HL-60 (cell line): ENCODE measurements around the gene KLHL10.
A peak's percentile ranks its signal among the peaks of the same experiment; 100 is the strongest.

Experiments
- DNase-seq, 2 experiments: peaks; one replicate each; pipeline ENCODE4 v3.0.0-alpha.2; 2010 to 2020; ENCODE audit warnings: low read depth in 1 of 2, low spot score in 1 of 2
- H3K27ac ChIP-seq: fragments of 250-450 bp; sonication (Bioruptor Pico); replicated peaks from 2 replicates; pipeline ENCODE4 v1.5.1; 2020; ENCODE audit warnings: mild to moderate bottlenecking, moderate library complexity
- H3K27me3 ChIP-seq: fragments of 250-450 bp; sonication (Bioruptor Pico); 2 replicates; pipeline ENCODE4 v1.5.1; 2021; ENCODE audit warnings: mild to moderate bottlenecking, moderate library complexity; ENCODE audit not compliant: insufficient read depth, poor library complexity, severe bottlenecking
- H3K4me3 ChIP-seq: replicated peaks from 2 replicates; pipeline ENCODE4 v1.5.1; 2011; ENCODE audit warnings: mild to moderate bottlenecking, control low read depth, low read length; ENCODE audit not compliant: insufficient read depth
- GABPA ChIP-seq: IDR thresholded peaks from 2 replicates; pipeline ENCODE4 v1.6.1; 2012; ENCODE audit warnings: low read depth
- POLR2AphosphoS5 ChIP-seq: IDR thresholded peaks from 2 replicates; pipeline ENCODE4 v1.6.1; 2012; ENCODE audit warnings: low read depth
- SPI1 ChIP-seq: IDR thresholded peaks from 2 replicates; pipeline ENCODE4 v1.6.1; 2012; ENCODE audit warnings: low read depth, mild to moderate bottlenecking, borderline replicate concordance
- TF ChIP-seq, protein P1 (sequence below): IDR thresholded peaks from one replicate; pipeline ENCODE4 v1.5.1; 2011; ENCODE audit warnings: low read length, control low read depth, inconsistent platforms; ENCODE audit not compliant: insufficient read depth
- TF ChIP-seq, protein P2 (sequence below): IDR thresholded peaks from 2 replicates; pipeline ENCODE4 v1.6.1; 2012; ENCODE audit warnings: low read depth; ENCODE audit not compliant: insufficient replicate concordance

The KLHL10 gene

DNA sequence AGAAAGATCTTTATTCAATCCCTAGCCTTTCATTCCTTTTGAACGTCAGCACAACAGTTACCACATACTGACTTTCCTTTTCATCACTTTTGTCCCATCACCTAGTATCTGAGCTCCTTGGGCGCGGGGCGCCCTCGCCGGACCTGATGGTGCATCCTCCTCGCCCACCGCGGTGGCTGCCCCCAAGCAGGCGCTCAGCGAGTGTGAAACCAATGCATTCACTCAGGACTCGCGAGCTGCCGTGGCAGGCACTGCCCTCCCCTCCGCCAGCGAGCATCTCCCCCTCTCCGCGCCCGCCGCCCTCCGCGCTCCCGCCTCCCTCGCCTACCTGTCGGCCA lies 26.8 kb downstream of the KLHL10 start:
- no peak for DNase-seq
- Histone ChIP-seq H3K27me3 (no peaks in the 10 kb centered on the region), H3K27ac (peak overlapping the region; percentile 77), H3K4me3 (peak overlapping the region; percentile 97)
- TF ChIP-seq, protein P1, sequence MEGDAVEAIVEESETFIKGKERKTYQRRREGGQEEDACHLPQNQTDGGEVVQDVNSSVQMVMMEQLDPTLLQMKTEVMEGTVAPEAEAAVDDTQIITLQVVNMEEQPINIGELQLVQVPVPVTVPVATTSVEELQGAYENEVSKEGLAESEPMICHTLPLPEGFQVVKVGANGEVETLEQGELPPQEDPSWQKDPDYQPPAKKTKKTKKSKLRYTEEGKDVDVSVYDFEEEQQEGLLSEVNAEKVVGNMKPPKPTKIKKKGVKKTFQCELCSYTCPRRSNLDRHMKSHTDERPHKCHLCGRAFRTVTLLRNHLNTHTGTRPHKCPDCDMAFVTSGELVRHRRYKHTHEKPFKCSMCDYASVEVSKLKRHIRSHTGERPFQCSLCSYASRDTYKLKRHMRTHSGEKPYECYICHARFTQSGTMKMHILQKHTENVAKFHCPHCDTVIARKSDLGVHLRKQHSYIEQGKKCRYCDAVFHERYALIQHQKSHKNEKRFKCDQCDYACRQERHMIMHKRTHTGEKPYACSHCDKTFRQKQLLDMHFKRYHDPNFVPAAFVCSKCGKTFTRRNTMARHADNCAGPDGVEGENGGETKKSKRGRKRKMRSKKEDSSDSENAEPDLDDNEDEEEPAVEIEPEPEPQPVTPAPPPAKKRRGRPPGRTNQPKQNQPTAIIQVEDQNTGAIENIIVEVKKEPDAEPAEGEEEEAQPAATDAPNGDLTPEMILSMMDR: no peak
- TF ChIP-seq GABPA (no peak), SPI1 (no peak), POLR2AphosphoS5 (no peak)

DNA sequence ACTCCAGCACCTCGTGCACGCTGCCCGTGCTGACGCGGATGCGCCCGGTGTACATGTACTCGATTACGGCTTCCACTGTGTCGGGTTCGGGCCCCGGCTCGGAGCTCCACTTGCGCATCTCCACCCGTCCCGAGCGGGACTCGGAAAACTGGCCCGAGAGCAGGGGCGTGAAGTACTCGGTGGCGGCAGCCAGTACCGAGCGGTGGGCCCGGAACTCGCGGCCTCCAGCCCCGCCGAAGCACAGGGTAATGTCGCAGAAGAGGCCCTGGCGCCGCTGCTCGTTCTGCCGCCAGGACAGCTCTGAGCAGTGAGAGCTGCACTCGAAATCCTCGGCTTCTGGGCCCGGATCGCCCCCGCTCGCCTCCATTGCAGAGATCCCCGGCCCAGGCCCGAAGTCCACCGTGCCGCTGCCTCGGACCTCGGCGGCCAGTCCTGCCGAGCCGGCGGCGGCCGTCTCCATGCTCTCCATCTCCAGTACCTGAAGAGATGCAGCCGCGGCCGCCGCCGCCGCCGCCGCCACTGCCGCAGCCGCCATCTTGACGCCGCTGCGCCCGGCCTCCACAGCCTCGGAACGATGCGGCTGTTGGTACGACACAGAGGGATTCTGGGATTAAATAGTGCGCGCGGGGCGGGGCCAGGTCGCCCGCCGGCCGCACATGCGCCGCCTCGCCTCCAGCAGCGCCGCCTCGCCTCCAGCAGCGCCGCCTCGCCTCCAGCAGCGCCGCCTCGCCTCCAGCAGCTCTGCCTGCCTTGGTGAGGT lies 27.4 kb downstream of the KLHL10 start, which contains the start of gene KLHL11:
Gene KLHL11, minus strand, starts transcription at position 588 of the 760 bp plus-strand sequence. Its CDS starts 53 bp downstream, at position 535.
- DNase-seq: peak; percentile 64 to 88
- Histone ChIP-seq H3K27ac (peak within 1 kb of the TSS; percentile 77), H3K4me3 (peak within 1 kb of the TSS; percentile 97), H3K27me3 (no peaks in the 10 kb centered on the region)
- TF ChIP-seq POLR2AphosphoS5 (peak; percentile 63; the same call in 1 of the 2 replicates), SPI1 (no peak), GABPA (no peak)
- TF ChIP-seq, protein P2, sequence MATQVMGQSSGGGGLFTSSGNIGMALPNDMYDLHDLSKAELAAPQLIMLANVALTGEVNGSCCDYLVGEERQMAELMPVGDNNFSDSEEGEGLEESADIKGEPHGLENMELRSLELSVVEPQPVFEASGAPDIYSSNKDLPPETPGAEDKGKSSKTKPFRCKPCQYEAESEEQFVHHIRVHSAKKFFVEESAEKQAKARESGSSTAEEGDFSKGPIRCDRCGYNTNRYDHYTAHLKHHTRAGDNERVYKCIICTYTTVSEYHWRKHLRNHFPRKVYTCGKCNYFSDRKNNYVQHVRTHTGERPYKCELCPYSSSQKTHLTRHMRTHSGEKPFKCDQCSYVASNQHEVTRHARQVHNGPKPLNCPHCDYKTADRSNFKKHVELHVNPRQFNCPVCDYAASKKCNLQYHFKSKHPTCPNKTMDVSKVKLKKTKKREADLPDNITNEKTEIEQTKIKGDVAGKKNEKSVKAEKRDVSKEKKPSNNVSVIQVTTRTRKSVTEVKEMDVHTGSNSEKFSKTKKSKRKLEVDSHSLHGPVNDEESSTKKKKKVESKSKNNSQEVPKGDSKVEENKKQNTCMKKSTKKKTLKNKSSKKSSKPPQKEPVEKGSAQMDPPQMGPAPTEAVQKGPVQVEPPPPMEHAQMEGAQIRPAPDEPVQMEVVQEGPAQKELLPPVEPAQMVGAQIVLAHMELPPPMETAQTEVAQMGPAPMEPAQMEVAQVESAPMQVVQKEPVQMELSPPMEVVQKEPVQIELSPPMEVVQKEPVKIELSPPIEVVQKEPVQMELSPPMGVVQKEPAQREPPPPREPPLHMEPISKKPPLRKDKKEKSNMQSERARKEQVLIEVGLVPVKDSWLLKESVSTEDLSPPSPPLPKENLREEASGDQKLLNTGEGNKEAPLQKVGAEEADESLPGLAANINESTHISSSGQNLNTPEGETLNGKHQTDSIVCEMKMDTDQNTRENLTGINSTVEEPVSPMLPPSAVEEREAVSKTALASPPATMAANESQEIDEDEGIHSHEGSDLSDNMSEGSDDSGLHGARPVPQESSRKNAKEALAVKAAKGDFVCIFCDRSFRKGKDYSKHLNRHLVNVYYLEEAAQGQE: peak; percentile 61
- TF ChIP-seq, protein P1: no peak

DNA sequence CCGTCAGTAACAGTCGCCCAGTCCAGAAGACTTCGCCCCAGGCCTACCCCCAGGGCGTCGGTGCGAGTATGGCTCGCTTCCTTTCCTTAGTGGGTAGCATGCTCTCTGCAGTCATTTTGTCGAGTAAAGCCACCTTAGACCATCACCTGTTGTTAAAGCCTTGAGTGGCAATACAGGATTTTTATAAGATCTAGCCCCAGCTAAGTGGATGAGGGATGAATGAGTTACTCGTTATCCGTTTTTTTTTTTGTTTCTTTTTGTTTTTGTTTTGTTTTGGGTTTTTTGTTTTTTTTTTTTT lies 27.9 kb downstream of the KLHL10 start:
- TF ChIP-seq, protein P2: no peak
- TF ChIP-seq POLR2AphosphoS5: no peak
- no peak for TF ChIP-seq SPI1
- TF ChIP-seq, protein P1: no peak
- TF ChIP-seq GABPA: no peak
- Histone ChIP-seq H3K27ac (no peak overlapping the region), H3K4me3 (no peak overlapping the region; the same call in 1 of the 2 replicates), H3K27me3 (no peaks in the 10 kb centered on the region)
- DNase-seq: no peak

DNA sequence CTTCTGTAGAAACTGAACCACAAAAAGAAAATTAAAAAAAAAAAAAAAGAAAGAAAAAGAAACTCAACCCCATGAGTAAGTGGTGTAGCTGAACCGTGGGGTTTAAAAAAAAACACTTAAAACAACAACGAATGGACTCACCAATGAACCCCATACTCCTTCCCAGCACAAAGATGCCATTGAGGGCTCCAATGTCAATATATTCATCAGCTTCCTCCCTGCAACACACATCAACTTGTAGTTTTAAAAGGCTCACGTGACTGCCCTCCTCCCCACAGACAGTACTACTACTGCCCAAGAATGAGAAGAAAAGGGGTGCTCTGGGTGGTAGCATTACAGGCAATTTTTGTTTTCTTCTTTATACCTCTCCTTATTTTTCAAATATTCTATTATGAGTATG lies 30.9 kb downstream of the KLHL10 start:
- DNase-seq: no peak
- Histone ChIP-seq H3K4me3 (no peak overlapping the region), H3K27ac (no peak overlapping the region), H3K27me3 (no peaks in the 10 kb centered on the region)
- TF ChIP-seq, protein P1: no peak
- TF ChIP-seq POLR2AphosphoS5: no peak
- TF ChIP-seq, protein P2: no peak
- no peak for TF ChIP-seq SPI1
- TF ChIP-seq GABPA: no peak
